Left lung (tissue), 10 donors: ENCODE data around the gene RAB24. TPM values are rescaled to one million over a fixed set of nuclear protein-coding genes. Genes with fewer than 3 reads are reported as not detected.

Experiments
- ATAC-seq: fragments of 200-7000 bp; cut with Tn5 transposase; one replicate; pipeline ENCODE4 v1.9.1; 2020; ENCODE audit warnings: moderate library complexity
- DNase-seq, 4 donors: peaks; one replicate each; pipeline ENCODE4 v3.0.0-alpha.2; 2013 to 2020
- H3K27ac ChIP-seq, 2 donors: fragments of 200-600 bp; sonication (generic) in 1 of 2; one replicate each; pipeline versions ENCODE4 v1.5.0 to v1.8.0; 2020 to 2021
- H3K27me3 ChIP-seq, 2 donors: fragments of 200-600 bp; sonication (generic) in 1 of 2; one replicate each; pipeline versions ENCODE4 v1.5.0 to v1.8.0; 2020 to 2021
- H3K36me3 ChIP-seq, 2 donors: fragments of 200-600 bp; sonication (generic) in 1 of 2; one replicate each; pipeline versions ENCODE4 v1.5.0 to v1.8.0; 2020 to 2021
- H3K4me1 ChIP-seq, 2 donors: fragments of 200-600 bp; one replicate each; pipeline ENCODE4 v1.8.0; 2021
- H3K4me3 ChIP-seq, 2 donors: fragments of 200-600 bp; sonication (generic) in 1 of 2; one replicate each; pipeline versions ENCODE4 v1.5.0 to v1.8.0; 2020 to 2021; ENCODE audit warnings: mild to moderate bottlenecking in 1 of 2
- H3K9me3 ChIP-seq, 2 donors: fragments of 200-600 bp; sonication (generic) in 1 of 2; one replicate each; pipeline versions ENCODE4 v1.5.0 to v1.8.0; 2020 to 2021
- intact Hi-C, 2 donors: fragments of 100-400 bp; cut with DNase I; formaldehyde crosslinking; loops; one replicate each; pipeline versions ENCODE4 v1.11.2 to v1.14.2; 2022
- polyA plus RNA-seq, 6 donors: library from polyadenylated mRNA; unstranded; fragments of 120-200 nt; gene quantifications; one replicate each; pipeline ENCODE4 v1.2.1, GENCODE V29; 2013; ENCODE audit not compliant: insufficient read length in 6 of 6
- total RNA-seq, 2 donors: library from RNA; stranded (reverse); fragmentation: NEBNext Ultra II Directional; extraction: Animal tissue kit (Norgen Biotek cat#: 25700); gene quantifications; one replicate each; pipeline ENCODE4 v1.2.1, GENCODE V29; 2021
- TF ChIP-seq, protein P1 (sequence below), 2 donors: fragments of 200-600 bp; sonication (generic) in 1 of 2; IDR thresholded peaks; one replicate each; pipeline versions ENCODE4 v1.5.0 to v1.8.0; 2021; ENCODE audit warnings: antibody characterized with exemption in 2 of 2
- donor health status: DM: no; HTN: yes; CAD: no.
- donor health status: DM: no; HTN: no; CAD: no.

Gene RAB24
- total and polyA plus RNA-seq, 8 donors: 24.2 to 39.7 (median 29.6) TPM

DNA sequence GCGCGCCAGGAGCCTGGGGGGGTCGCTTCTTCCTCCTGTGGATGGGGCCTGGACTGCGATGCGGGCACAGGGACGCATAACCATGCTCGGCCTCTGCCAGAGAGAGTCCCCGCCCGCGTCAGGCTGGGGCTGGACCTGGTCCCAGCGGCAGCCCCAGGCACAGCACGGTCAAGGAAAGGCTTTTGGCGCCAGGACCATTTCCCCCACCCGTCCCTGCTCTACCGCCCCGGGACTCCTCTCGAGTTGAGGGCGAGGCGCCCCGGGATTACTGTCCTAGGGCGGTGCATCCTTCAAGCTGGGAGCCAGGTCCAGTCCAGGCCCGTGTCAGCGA lies 7.8 kb upstream of the RAB24 start:
- H3K9me3 ChIP-seq: no peaks in the 10 kb centered on the region
- TF ChIP-seq, protein P1, sequence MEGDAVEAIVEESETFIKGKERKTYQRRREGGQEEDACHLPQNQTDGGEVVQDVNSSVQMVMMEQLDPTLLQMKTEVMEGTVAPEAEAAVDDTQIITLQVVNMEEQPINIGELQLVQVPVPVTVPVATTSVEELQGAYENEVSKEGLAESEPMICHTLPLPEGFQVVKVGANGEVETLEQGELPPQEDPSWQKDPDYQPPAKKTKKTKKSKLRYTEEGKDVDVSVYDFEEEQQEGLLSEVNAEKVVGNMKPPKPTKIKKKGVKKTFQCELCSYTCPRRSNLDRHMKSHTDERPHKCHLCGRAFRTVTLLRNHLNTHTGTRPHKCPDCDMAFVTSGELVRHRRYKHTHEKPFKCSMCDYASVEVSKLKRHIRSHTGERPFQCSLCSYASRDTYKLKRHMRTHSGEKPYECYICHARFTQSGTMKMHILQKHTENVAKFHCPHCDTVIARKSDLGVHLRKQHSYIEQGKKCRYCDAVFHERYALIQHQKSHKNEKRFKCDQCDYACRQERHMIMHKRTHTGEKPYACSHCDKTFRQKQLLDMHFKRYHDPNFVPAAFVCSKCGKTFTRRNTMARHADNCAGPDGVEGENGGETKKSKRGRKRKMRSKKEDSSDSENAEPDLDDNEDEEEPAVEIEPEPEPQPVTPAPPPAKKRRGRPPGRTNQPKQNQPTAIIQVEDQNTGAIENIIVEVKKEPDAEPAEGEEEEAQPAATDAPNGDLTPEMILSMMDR (IDR thresholded peaks at IDR 0.05): no peak
- ATAC-seq (peak; percentile 10), DNase-seq (no peak)
- intact Hi-C loops: no loop called here
- peak overlapping the region in 1 of 2 donors; percentile 89 for H3K27ac ChIP-seq
- H3K4me3 ChIP-seq: peak overlapping the region; percentile 44 to 55
- H3K4me1 ChIP-seq: peaks cover 17 to 69% of the 10 kb centered on the region in 2 donors
- H3K27me3 ChIP-seq: no peaks in the 10 kb centered on the region
- H3K36me3 ChIP-seq: peaks cover 0 to 17% of the 10 kb centered on the region in 2 donors

DNA sequence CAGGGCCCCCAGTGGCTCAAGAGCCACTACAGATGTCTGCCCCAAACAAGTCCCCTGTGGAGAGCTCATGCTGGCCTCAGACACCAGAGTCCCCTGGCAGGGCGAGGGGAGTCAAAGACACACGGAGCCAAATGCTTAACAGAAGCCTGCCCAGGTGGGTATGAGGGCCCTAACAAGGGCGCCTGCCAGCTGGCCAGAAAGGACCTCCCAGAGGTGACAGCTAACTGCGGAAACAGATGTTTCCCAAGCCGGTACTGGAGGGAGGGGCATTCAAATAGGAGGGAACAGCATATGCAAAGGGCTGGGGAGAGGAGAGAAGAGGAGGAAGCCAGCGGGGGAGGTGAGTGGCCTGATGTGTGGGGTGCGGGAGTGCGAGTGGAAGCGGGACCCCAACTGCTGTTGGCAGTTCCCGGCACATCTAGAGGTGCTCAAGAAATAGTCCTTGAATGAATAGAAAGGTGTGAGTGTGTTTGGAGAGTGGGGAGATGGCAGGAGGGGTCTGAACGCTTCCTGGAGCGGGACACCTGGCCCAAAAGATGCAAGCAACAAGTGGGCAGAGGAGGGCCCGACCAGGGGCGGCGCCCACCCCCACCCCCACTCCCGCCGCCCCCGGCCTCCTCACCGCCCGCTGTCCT lies 7.4 kb upstream of the RAB24 start:
- H3K27ac ChIP-seq: peak overlapping the region in 1 of 2 donors; percentile 89
- TF ChIP-seq, protein P1 (IDR thresholded peaks at IDR 0.05): no peak
- intact Hi-C loops: no loop called here
- no peaks in the 10 kb centered on the region for H3K27me3 ChIP-seq
- H3K9me3 ChIP-seq: no peaks in the 10 kb centered on the region
- H3K4me1 ChIP-seq: peaks cover 17 to 74% of the 10 kb centered on the region in 2 donors
- peaks cover 0 to 22% of the 10 kb centered on the region in 2 donors for H3K36me3 ChIP-seq
- DNase-seq (no peak), ATAC-seq (peak; percentile 1)
- peak overlapping the region; percentile 44 to 55 for H3K4me3 ChIP-seq

DNA sequence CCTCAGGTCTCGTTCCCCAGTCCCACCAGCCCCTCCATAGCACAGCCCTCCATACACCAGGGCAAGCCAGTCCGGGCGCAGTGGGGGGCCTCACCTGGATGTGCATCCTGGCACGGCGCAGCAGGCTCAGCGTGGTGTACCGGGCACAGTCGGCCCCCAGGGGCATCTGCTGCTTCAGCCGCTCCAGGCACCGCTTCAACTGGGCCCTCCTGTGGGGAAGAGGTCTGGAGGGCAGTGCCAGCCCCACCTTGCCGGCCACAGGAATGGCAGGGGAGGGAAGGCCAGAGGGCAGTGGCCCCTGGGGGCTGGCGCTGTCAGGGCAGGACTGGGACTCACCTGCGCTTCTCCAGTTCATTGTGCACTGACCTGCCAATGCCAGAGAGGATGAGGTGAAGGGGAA lies 6.8 kb upstream of the RAB24 start:
- Histone ChIP-seq H3K9me3 (no peaks in the 10 kb centered on the region), H3K4me3 (peak overlapping the region in 1 of 2 donors; percentile 55), H3K36me3 (peaks cover 0 to 27% of the 10 kb centered on the region in 2 donors), H3K27ac (peak overlapping the region in 1 of 2 donors; percentile 89), H3K27me3 (no peaks in the 10 kb centered on the region), H3K4me1 (peaks cover 17 to 79% of the 10 kb centered on the region in 2 donors)
- TF ChIP-seq, protein P1 (IDR thresholded peaks at IDR 0.05): no peak
- no peak for DNase-seq
- no peak for ATAC-seq
- intact Hi-C loops: no loop called here

DNA sequence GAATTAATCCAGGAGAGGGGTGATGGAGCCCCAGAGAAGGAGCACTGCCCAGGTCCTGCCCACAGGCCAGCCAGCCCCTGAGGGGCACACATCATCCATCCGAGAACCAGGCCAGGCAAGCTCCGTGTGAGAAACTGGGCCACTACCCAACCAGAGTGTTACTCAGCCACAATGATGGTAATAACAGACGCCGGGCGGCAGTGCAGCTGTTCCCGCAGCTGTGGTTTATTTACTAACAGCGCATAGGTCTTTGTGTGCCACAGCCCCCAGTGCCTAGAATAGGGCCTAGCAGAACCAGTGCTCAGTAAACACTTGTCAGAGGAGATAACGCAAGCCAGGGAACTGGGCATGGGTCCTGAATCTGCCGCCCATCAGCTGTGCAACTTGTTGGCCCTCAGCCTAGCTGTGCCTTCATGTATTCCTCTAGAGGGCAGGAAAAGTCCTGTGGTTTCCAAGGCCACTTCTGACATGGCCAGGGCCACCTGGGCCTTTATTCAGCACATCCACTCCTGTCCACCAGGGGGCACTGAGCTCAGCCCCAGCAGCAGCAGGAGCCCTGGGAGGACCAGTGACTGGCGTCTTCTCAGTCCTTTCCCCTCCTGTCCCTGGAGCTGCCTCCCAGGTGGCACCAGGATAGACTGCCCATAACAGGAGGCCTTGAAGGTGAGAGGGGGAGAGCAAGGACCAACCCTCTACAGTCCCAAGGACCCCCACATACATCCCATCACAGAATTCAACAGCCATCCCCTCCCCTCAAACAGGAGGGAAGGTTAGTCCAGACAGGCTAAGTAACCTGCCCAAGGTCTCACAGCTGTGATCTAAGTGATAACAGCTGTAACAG lies 6.1 kb upstream of the RAB24 start:
- peaks cover 0 to 31% of the 10 kb centered on the region in 2 donors for H3K36me3 ChIP-seq
- TF ChIP-seq, protein P1 (IDR thresholded peaks at IDR 0.05): peak; percentile 83 to 89
- ATAC-seq: peak; percentile 37
- peak overlapping the region in 1 of 2 donors; percentile 89 for H3K27ac ChIP-seq
- DNase-seq: peak in 3 of 4 donors; percentile 54 to 90 (median 75)
- H3K4me3 ChIP-seq: no peak overlapping the region
- peaks cover 22 to 87% of the 10 kb centered on the region in 2 donors for H3K4me1 ChIP-seq
- H3K27me3 ChIP-seq: no peaks in the 10 kb centered on the region
- intact Hi-C loops: no loop called here
- no peaks in the 10 kb centered on the region for H3K9me3 ChIP-seq

DNA sequence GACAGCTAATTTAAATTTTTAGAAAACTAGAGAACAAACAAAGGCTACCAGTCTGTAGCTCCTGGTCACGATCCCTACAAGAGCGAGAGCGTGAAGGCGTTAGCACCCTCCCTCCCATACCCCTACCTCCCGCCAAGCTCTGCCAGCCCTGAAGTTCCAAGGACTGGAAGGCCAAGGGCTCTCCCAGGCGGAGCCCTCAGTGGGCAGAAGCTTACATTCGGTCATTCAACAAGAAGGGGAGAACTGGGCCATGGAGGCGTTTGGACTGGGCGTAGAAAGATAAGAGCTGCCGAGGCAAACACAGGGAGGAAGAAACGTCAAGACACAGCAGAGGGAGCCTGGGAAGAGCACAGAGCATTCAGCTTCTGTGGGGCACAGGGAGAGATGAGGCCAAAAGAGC lies 5.2 kb upstream of the RAB24 start:
- TF ChIP-seq, protein P1 (IDR thresholded peaks at IDR 0.05): no peak
- no peaks in the 10 kb centered on the region for H3K9me3 ChIP-seq
- ATAC-seq: no peak
- H3K4me3 ChIP-seq: no peak overlapping the region
- peaks cover 0 to 31% of the 10 kb centered on the region in 2 donors for H3K36me3 ChIP-seq
- H3K27ac ChIP-seq: peak overlapping the region in 1 of 2 donors; percentile 89
- H3K4me1 ChIP-seq: peaks cover 25 to 89% of the 10 kb centered on the region in 2 donors
- H3K27me3 ChIP-seq: no peaks in the 10 kb centered on the region
- intact Hi-C loops: no loop called here
- DNase-seq: no peak
